HepG2 (cell line): Measurements from ENCODE around the gene HAP1. TPM values are rescaled to one million over a fixed set of nuclear protein-coding genes. Genes with fewer than 3 reads are reported as not detected.

Experiments used
- DDIT3 ChIP-seq: sonication (generic); formaldehyde crosslinking; IDR thresholded peaks from 2 replicates; pipeline ENCODE4 v1.4.0; 2020; ENCODE audit warnings: mild to moderate bottlenecking, missing genetic modification reagents
- FUBP1 ChIP-seq: sonication (generic); formaldehyde crosslinking; IDR thresholded peaks from 2 replicates; pipeline ENCODE4 v1.5.1; 2020; ENCODE audit warnings: missing genetic modification reagents, mild to moderate bottlenecking, borderline replicate concordance
- JUNB ChIP-seq: sonication (generic); formaldehyde crosslinking; IDR thresholded peaks from 2 replicates; pipeline ENCODE4 v1.8.0; 2022; ENCODE audit warnings: missing genetic modification reagents, mild to moderate bottlenecking, borderline replicate concordance
- MED8 ChIP-seq: sonication (generic); formaldehyde crosslinking; IDR thresholded peaks from 2 replicates; pipeline ENCODE4 v1.8.1; 2023; ENCODE audit warnings: mild to moderate bottlenecking, missing genetic modification reagents; ENCODE audit not compliant: insufficient replicate concordance
- NR1H2 ChIP-seq: sonication (generic); formaldehyde crosslinking; IDR thresholded peaks from 2 replicates; pipeline ENCODE4 v1.8.1; 2022; ENCODE audit warnings: low read depth, missing genetic modification reagents, borderline replicate concordance
- RFX5 ChIP-seq: IDR thresholded peaks from 2 replicates; pipeline ENCODE4 v1.6.1; 2011; ENCODE audit warnings: low read depth, low read length, improper control_type of control experiment
- SNAI1 ChIP-seq: sonication (generic); formaldehyde crosslinking; IDR thresholded peaks from 2 replicates; pipeline ENCODE4 v1.5.0; 2020; ENCODE audit warnings: mild to moderate bottlenecking, missing genetic modification reagents, borderline replicate concordance
- TEF ChIP-seq: sonication (generic); formaldehyde crosslinking; IDR thresholded peaks from 2 replicates; pipeline ENCODE4 v1.5.0; 2020; ENCODE audit warnings: missing genetic modification reagents
- TFDP1 ChIP-seq: IDR thresholded peaks from 2 replicates; pipeline ENCODE4 v1.6.1; 2016; ENCODE audit warnings: missing compliant biosample characterization, missing genetic modification reagents, borderline replicate concordance
- ZBTB33 ChIP-seq: sonication (generic); formaldehyde crosslinking; IDR thresholded peaks from 2 replicates; pipeline ENCODE4 v1.4.0; 2020; ENCODE audit warnings: missing genetic modification reagents
- ZNF318 ChIP-seq: sonication (generic); formaldehyde crosslinking; IDR thresholded peaks from 2 replicates; pipeline ENCODE4 v1.4.0; 2020; ENCODE audit warnings: mild to moderate bottlenecking, missing genetic modification reagents
- ZSCAN29 ChIP-seq: sonication (generic); formaldehyde crosslinking; conservative IDR thresholded peaks from 2 replicates; pipeline ENCODE4 v1.4.0; 2020; ENCODE audit warnings: mild to moderate bottlenecking, missing genetic modification reagents
- polyA plus RNA-seq, 8 experiments: library from polyadenylated mRNA; depleted of rRNA in 3 of 8; stranded (reverse) in 7 of 8; unstranded in 1 of 8; fragments of >200 nt; fragmentation: Illumina TruSeq in 4 of 8; extraction: Trizol in 4 of 8; gene quantifications; 2 replicates each; pipeline versions ENCODE4 v1.2.1 to v1.2.3, GENCODE V29; 2011 to 2016; ENCODE audit warnings: low read depth in 4 of 8, missing spikeins in 1 of 8, mixed read lengths in 1 of 8; ENCODE audit not compliant: insufficient read depth in 1 of 8
- total RNA-seq, 5 experiments: library from RNA; depleted of rRNA; stranded (reverse); fragments of >200 nt; fragmentation: Illumina TruSeq; extraction: Trizol; gene quantifications; 2 replicates each; pipeline ENCODE4 v1.2.3, GENCODE V29; 2016; ENCODE audit warnings: low read depth in 1 of 5

HAP1 gene
- total and polyA plus RNA-seq, 2 of the 13 experiments (the other 11 are each of a cell fraction or from before 2014, with no cell fraction given) = 0.07 TPM

GRCh38 chr17:41688641-41689496 lies 45.6 kb downstream of the HAP1 start, which contains the start of gene EIF1 (continued):
- TF ChIP-seq RFX5 = peak; percentile 85
- peak; percentile 83 for TF ChIP-seq MED8 (CRISPR knock-in tag)
- TF ChIP-seq ZSCAN29 (CRISPR knock-in tag) = peak; percentile 80; the same call in 1 of the 2 replicates
- TF ChIP-seq SNAI1 (CRISPR knock-in tag) = peak; percentile 79
- no peak for TF ChIP-seq FUBP1
- TF ChIP-seq JUNB (CRISPR knock-in tag) = no peak
- TF ChIP-seq ZBTB33 (CRISPR knock-in tag) = no peak
- TF ChIP-seq ZNF318 = no peak; the same call in 1 of the 2 replicates
- peak; percentile 92; the same call in 1 of the 2 replicates for TF ChIP-seq NR1H2 (CRISPR knock-in tag)
- TF ChIP-seq TFDP1 (CRISPR knock-in tag) = peak; percentile 66; the same call in 1 of the 2 replicates
- TF ChIP-seq DDIT3 (CRISPR knock-in tag) = no peak
- TF ChIP-seq TEF = no peak
